Left kidney (tissue), 2 donors: ENCODE measurements around the gene NGFR. TPM values are rescaled to one million over a fixed set of nuclear protein-coding genes. Genes with fewer than 3 reads are reported as not detected.

Source experiments
- DNase-seq: peaks from one replicate; pipeline ENCODE4 v3.0.0-alpha.2; 2013
- polyA plus RNA-seq: library from polyadenylated mRNA; unstranded; fragments of 120-200 nt; gene quantifications from one replicate; pipeline ENCODE4 v1.2.1, GENCODE V29; 2013; ENCODE audit not compliant: insufficient read length

The NGFR gene
- polyA plus RNA-seq, 1 donor = 2.9 TPM

DNA sequence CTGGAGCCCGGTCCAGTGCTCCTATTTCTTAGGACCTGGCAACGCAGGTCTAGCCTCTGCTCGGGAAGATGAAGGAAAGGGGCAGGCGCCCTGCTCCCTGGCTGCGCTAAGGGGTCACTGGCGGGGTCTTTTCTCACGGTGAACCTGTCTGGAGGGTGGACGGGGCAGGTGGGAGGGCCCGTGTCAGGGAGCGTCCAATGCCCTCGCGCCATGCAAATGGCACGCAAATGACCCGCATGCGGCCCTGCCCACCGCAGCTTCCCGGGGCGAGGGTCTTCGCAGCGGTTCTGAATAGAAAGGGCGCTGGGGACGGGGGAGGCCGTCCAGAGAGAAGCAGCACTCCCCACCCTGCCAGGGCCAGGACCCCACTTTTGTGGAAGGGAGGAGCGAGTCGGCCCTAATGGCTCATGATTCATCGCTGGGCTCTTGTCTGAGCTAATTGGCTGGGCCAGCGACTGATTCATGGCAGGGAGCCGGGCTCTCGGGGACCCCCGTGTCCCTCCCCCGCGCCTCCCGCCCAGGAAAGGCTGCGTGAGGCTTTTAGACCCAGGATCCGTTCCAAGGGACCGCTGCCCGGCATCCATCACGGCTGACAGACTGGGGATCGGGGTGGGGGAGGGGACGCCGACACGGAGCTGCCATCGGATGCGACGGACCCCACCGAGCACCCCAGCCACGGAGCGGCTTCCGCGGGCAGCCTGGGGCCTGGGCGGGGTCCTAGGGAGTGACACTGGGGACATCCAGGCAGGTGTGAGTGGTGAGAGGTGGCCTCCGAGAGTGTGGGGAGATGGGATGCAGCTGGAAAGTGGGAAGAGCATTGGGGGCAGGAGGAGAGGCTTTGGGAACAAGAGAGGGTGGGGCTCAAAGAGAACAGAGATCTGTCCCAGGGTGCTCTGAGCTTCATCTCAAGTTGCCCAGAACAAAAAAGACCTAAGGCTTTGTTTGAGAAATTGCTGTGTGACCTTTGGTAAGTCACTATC lies 25.0 kb upstream of the NGFR start:
- DNase-seq = peak; percentile 58

GRCh38 chr17:49471089-49471683 lies 23.9 kb upstream of the NGFR start:
- DNase-seq = no peak

DNA sequence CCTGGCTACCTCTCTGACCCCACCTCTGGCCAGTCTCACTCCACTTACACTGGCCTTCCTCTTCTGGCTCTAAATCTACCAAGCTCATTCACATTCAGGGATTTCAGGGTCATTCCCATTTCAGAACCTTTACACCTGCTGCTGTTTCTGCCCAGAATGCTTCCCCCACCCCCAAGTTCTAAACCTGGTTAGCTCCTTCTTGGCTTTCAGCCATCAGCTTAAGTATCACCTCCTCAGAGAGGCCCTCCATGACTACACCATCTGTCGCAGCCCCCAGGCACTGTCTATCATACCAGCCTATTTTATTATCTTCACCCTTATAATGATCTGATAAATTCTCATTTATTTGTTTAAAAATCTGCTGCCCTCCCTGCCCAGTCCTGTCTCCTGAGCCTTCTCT lies 23.3 kb upstream of the NGFR start:
- no peak for DNase-seq

GRCh38 chr17:49472527-49472926 lies 22.6 kb upstream of the NGFR start:
- no peak for DNase-seq

DNA sequence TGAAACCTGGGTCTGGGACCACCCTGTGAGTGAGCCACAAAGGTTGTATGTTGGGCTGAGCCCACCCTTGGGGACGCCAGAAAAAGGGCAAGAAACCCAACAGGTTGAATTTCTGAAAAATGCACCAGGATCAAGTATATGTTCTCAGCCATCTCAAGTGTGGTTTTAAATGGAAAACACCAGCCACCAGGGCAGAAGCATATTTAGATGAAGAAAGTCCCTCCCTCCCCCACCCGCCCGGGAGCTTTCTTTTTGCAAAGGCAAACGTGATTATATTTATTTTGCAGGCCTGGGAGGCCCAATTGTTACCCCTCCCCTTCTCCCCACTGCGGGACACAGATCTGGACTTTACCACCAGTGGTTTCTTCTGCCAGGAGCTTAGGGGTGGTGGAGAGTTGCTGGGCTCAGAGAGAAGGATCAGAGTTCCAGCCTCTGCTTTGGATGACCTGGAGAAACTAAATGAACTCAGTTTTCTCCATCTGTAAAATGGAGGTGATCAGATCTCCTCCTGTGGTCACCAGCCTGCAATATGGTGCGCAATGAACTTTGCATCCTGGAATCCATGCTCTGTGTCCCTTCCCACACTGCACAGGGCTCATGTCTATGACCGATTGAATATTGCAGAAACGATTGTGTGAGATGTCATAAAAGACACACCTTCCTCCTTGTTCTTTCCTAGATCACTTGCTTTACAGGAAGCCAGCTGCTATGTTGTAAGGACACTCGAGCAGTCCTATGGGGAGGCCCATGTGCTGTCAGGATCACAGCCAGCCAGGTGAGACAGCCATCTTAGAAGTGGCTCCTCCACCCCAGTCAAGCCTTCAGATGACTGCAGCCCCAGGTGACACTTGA lies 21.0 kb upstream of the NGFR start:
- no peak for DNase-seq

DNA sequence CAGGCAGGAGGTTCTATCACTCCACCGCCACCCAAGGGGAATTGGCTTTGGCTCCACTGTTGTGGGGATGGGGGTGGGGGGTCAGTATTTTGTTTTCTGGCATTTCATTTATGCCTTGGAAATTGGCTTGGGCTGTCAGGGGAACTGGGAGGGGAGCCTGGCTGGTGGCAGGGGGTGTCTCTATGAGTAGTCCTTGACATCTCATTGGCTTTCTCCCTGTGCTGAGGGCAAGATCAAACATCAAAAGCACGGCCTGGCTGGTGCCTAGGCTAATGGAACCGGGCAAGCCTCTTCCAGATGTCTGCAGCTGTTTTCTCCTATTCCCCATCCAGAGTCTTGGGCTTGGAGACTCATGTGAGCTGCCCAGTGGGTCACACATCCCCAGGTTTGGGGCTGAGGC lies 17.4 kb upstream of the NGFR start:
- DNase-seq = no peak

DNA sequence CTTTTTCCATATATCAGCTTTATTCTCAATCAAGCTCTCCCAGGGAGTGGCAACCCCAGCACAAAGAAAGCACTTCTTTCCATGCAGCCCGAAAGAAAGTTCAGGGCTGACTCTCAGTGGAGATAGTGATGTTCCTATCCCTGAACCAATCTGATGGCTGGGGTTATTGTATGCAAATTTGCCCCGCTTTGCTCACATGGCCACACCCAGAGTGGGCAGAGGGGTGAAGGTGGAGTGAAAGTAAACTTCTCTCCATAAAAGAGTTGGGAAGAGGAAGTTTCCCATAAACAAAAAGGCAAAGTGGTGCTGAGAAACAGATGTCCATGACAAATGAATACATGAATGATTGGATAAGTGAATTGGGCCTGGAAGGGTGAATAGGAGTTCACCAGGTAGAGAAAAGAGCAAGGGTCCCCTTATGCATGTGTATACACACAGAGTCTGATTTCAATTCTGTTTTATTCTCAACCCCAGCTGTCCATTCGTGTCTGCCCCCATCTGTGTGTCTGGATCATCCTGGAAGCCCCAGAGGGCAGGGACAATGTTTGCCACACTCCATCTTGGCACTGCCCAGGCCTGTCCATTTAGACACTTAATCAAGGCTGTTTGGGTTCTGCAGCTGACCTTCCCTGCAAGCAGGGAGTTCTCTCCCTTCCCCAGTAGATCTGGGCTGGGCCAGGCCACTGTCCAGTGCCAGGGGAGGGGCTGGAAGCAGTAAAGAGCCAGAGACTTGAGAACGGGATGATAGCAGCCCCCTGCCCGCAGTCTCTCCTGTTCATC lies 14.1 kb upstream of the NGFR start:
- DNase-seq = no peak

- no peak for DNase-seq
These were observed 12.8 kb upstream of the NGFR start for GRCh38 chr17:49482144-49482817.

GRCh38 chr17:49483599-49484509 lies 11.2 kb upstream of the NGFR start:
- DNase-seq = no peak

- no peak for DNase-seq
These were observed 10.5 kb upstream of the NGFR start for GRCh38 chr17:49484588-49484987.

- DNase-seq = no peak
These were observed 9.0 kb upstream of the NGFR start for GRCh38 chr17:49486012-49486641.

DNA sequence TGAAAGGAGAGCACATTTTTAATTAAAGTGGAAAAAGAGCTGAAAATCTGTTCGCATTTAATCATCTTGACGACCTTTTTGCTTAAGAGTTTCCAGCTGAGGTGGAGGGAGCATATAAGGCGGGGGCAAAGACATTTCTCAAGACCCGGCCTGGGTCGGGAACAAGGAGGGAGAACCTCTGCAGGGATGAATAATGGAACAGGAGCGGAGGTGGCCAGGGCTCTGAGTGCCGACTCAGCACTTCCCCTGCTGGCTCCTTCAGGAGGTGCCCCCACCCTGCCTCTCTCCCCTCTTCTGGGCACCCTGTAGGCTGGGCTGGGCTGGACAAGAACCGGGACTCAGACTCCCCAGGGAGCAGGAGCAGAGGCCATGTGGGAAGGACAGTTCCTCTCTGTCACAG lies 7.9 kb upstream of the NGFR start:
- no peak for DNase-seq

- DNase-seq = no peak
These were observed 6.5 kb upstream of the NGFR start for GRCh38 chr17:49488612-49489011.

DNA sequence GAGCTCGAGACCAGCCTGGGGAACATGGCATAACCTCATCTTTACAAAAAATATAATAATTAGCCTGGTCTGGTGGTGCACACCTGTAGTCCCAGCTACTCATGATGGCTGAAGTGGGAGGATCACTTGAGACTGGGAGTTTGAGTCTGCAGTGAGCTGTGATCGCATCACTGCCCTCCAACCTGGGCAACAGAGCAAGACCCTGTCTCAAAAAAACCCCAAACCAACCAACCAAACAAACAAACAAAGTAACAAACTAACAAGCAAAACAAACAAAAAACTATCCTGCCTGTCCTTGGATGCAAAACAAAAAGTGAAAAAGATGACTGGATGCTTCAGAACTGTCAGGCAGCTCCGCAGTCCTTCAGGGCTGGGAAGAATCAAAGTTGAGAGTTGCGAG lies 5.7 kb upstream of the NGFR start:
- no peak for DNase-seq

- no peak for DNase-seq
These were observed 4.8 kb upstream of the NGFR start for GRCh38 chr17:49490276-49490675.

DNA sequence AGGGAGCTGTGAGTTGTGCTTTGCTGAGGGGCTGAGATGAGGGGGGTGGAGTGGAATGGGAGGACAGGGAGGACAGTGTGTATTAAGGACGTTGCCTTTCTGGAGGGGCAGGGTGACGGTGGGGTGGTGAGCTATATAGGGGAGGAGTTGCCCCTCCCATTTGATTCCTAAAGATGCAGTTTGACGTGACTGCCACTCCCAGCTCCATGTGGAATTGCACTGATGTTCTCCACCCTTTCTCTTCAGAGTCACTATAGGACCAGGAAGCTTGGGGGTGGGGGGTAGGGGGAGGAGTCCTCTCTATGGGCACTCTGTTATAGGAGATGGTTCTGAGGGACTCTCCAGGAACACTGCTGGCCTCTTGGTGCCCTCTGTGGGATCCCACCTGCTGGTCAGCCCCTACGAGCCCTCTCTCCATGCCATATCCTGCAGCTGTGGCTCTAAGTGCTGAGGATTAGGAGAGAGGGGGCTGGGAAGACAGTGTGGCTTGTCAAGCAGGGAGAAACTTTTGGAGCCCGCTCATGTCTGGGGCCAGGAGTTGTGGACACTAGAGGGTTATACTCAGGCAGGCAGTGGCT lies 3.8 kb upstream of the NGFR start:
- no peak for DNase-seq

DNA sequence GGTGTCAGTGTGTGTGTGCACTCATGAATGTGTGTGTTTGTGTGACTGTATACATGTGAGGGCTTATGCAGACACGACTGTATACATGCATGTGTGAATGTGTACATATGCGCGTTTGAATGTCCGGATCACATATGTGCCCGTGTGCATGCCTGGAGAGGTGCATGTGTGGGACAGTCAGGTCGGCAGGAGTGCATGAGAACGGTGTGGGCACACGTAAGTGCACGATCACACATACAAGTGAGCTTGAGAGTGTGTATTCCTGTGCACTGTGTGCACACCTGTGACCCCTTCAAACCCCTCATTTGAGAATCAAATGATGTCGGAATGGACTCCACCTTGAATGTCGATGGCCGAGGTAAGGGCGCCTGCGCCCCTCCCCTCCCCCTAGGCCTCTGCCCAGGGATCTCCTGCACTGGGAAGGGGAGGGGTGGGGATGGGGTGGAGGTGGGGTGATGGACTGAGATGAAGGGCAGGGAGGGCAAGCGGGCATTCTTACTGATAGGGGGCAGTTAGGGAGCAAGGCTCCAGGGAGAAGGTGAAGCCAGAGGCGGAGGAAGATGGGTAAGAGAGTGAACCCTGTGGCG lies 601 bp upstream of the NGFR start:
- DNase-seq = no peak

GRCh38 chr17:49495842-49496182 lies 719 bp downstream of the NGFR start:
- no peak for DNase-seq
